GM21737 (cell line): ENCODE measurements around the gene FLNA.
"Not testable (repeated sequence)": the region's sequence is repeated elsewhere in the genome, so short reads cannot be mapped to it uniquely, and the experiment has no call there.

Experiments
- ATAC-seq: cut with Tn5 transposase; IDR thresholded peaks from one replicate; pipeline ENCODE4 v1.9.1; 2021; ENCODE audit warnings: mild to moderate bottlenecking, moderate library complexity; ENCODE audit not compliant: unreplicated experiment

FLNA gene

GRCh38 chrX:154309041-154309775 is 65.2 kb downstream of the FLNA start:
- ATAC-seq, result no peak

- ATAC-seq, result no peak
These were observed 66.1 kb downstream of the FLNA start for GRCh38 chrX:154308108-154308946.

DNA sequence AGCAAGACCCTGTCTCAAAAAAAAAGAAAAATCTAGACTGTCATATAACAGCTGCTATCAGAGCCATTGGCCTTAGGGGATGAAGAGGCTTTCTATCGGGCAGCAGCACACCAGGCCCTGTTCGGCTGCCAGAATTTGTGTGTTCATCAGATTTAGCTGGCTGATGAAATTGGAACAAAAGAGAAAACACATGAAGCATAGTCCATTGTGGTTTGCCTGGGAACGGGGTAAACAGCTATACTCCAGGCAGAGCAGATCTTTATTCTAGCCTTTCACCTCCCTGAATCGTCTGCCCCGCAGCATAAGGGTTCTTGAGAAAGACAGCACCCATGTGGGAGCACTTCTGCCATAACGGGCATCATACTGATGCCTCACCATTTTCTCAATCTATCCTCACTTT is 67.2 kb downstream of the FLNA start:
- no peak for ATAC-seq

DNA sequence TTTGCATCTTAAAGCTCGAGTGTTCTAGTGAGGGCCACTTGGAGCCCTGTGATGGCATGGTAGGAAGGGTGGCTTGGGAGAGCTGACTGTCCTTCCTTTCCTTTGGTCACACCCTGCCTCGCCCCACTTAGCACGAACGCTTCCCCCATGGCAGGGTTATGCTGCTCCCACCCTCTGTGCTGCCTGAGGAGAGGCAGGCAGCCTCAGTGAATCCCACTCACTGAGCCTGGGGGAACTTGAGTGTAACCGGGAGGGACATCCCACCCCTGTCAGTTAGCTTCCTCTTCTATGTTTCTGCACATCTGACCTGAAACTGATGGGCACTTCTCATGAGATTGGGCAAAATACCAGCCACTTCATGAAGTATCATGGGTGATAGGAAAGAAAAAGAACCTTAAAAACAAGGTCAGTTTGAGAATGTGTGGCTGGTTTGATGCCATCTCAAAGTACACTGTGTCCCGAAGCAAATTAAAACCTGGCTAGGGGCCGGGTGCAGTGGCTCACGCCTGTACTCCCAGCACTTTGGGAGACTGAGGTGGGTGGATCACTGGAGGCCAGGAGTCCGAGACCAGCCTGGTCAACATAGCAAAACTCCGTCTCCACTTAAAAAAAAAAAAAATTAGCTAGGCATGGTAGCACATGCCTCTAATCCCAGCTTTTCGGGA is 68.8 kb downstream of the FLNA start:
- ATAC-seq, result no peak

- ATAC-seq, result no peak
These were observed 69.6 kb downstream of the FLNA start for GRCh38 chrX:154304846-154305245.

- ATAC-seq, result no peak
These were observed 71.0 kb downstream of the FLNA start for GRCh38 chrX:154303476-154303875.

DNA sequence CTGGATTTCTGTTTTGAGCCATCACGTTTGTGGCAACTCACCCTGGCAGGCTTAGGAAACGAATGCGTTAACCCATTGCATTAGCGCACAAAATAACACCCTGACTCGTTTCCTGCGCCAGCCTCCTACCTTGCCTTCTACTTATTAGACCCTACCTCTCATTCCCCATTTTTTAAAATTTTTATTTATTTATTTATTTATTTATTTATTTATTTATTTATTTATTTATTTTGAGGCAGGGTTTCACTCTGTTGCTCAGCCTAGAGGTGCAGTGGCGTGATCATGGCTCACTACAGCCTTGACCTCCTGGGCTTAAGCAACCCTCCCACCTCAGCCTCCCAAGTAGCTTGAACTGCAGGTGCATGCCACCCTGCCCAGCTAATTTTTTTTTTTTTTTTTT is 71.4 kb downstream of the FLNA start:
- ATAC-seq, result not testable (repeated sequence)

DNA sequence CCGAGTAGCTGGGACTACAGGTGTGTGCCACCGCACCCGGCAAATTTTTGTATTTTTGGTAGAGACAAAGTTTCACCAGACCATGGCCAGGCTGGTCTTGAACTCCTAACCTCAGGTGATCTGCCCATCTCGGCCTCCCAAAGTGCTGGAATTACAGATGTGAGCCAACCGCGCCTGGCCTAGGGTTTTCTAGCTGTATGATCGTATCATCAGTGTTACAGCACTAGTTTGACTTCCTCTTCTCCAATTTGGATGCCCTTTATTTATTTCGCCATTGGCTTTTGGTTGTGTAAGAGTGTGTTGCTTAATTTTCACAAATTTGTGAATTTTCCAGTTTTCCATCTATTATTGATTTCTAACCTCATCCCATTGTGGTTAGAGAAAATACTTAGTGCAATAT is 73.6 kb downstream of the FLNA start:
- no peak for ATAC-seq
